Prostate gland (tissue), 2 donors: ENCODE data around the gene NAA80.

Source experiments
- POLR2A ChIP-seq: fragments of 450-650 bp; IDR thresholded peaks from one replicate; pipeline ENCODE4 v1.6.1; 2016; ENCODE audit warnings: antibody characterized with exemption, mild to moderate bottlenecking
- POLR2AphosphoS5 ChIP-seq: sonication (generic); formaldehyde crosslinking; IDR thresholded peaks from one replicate; pipeline ENCODE4 v1.6.1; 2017; ENCODE audit warnings: antibody characterized with exemption
- TF ChIP-seq, protein P1 (sequence below), 4 experiments: fragments of 200-600 bp in 2 of 4; fragments of 450-650 bp in 2 of 4; sonication (generic) in 2 of 4; IDR thresholded peaks; 1 replicate in 3 of 4; 2 replicates in 1 of 4; pipeline ENCODE4 v1.5.1; 2016 to 2019; ENCODE audit warnings: antibody characterized with exemption in 4 of 4, mild to moderate bottlenecking in 2 of 4, moderate library complexity in 2 of 4

DNA sequence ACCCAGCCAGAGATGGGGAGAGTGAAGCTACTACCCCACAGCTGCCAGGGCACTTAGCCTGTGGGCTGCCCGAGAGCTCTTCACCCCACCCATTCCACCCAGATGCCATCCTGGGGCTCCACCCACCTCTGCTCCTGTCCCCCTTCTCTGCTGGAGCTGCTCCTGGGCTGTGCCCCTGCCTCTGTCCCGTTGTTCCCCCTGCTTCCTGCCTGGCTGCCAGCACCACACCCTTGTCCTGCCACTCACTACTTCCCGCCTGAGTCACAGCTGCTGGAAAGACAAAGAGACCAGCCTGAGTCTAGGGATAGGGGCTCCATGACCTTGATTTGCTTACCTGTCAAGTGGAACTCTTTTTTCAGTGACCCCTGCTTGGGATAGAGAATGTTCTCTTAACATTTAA lies 50.8 kb downstream of the NAA80 start:
- TF ChIP-seq, protein P1, sequence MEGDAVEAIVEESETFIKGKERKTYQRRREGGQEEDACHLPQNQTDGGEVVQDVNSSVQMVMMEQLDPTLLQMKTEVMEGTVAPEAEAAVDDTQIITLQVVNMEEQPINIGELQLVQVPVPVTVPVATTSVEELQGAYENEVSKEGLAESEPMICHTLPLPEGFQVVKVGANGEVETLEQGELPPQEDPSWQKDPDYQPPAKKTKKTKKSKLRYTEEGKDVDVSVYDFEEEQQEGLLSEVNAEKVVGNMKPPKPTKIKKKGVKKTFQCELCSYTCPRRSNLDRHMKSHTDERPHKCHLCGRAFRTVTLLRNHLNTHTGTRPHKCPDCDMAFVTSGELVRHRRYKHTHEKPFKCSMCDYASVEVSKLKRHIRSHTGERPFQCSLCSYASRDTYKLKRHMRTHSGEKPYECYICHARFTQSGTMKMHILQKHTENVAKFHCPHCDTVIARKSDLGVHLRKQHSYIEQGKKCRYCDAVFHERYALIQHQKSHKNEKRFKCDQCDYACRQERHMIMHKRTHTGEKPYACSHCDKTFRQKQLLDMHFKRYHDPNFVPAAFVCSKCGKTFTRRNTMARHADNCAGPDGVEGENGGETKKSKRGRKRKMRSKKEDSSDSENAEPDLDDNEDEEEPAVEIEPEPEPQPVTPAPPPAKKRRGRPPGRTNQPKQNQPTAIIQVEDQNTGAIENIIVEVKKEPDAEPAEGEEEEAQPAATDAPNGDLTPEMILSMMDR (IDR thresholded peaks at IDR 0.05): no peak
- TF ChIP-seq POLR2A: no peak
- TF ChIP-seq POLR2AphosphoS5: peak; percentile 32
